ENCODE data around the gene PLPPR1.

PLPPR1 gene

GRCh38 chr9:101235105-101235866 is 206.8 kb downstream of the PLPPR1 start:
- TF ChIP-seq CTCF (IDR thresholded peaks at IDR 0.05; ENCODE audit: low read depth, low read length, missing control alignments): no peak
- no peak for DNase-seq (ENCODE audit: extremely low read depth, low read depth)
- H3K4me3 ChIP-seq (replicated peaks; ENCODE audit: low read depth, low read length): no peak overlapping the region

- DNase-seq (ENCODE audit: extremely low read depth, low read depth): no peak
- H3K4me3 ChIP-seq (replicated peaks; ENCODE audit: low read depth, low read length): no peak overlapping the region
- TF ChIP-seq CTCF (IDR thresholded peaks at IDR 0.05; ENCODE audit: low read depth, low read length, missing control alignments): no peak
Measured at GRCh38 chr9:101242651-101243050, 214.1 kb downstream of the PLPPR1 start.

- DNase-seq (ENCODE audit: extremely low read depth, low read depth): no peak
- no peak for TF ChIP-seq CTCF (IDR thresholded peaks at IDR 0.05; ENCODE audit: low read depth, low read length, missing control alignments)
- H3K4me3 ChIP-seq (replicated peaks; ENCODE audit: low read depth, low read length): no peak overlapping the region
Measured at GRCh38 chr9:101246691-101247090, 218.2 kb downstream of the PLPPR1 start.

- no peak for TF ChIP-seq CTCF (IDR thresholded peaks at IDR 0.05; ENCODE audit: low read depth, low read length, missing control alignments)
- no peak for DNase-seq (ENCODE audit: extremely low read depth, low read depth)
Measured at GRCh38 chr9:101247297-101247696, 218.8 kb downstream of the PLPPR1 start.

GRCh38 chr9:101254733-101255433 is 226.4 kb downstream of the PLPPR1 start:
- no peak for DNase-seq (ENCODE audit: extremely low read depth, low read depth)
- no peak overlapping the region for H3K4me3 ChIP-seq (replicated peaks; ENCODE audit: low read depth, low read length)
- no peak for TF ChIP-seq CTCF (IDR thresholded peaks at IDR 0.05; ENCODE audit: low read depth, low read length, missing control alignments)

More at GRCh38 chr9:101247297-101247696, 218.8 kb downstream of the PLPPR1 start:
- H3K4me3 ChIP-seq (replicated peaks; ENCODE audit: low read depth, low read length): no peak overlapping the region

GRCh38 chr9:101264727-101265126 is 236.2 kb downstream of the PLPPR1 start:
- TF ChIP-seq CTCF (IDR thresholded peaks at IDR 0.05; ENCODE audit: low read depth, low read length, missing control alignments): no peak
- DNase-seq (ENCODE audit: extremely low read depth, low read depth): no peak
- no peak overlapping the region for H3K4me3 ChIP-seq (replicated peaks; ENCODE audit: low read depth, low read length)
